ENCODE results near the gene LMO4. TPM values are rescaled to one million over a fixed set of nuclear protein-coding genes. Genes with fewer than 3 reads are reported as not detected.

The LMO4 gene
- total and polyA plus RNA-seq, 2 of the 13 experiments (the other 11 are each of a cell fraction or from before 2014, with no cell fraction given): 19.3 to 49.9 TPM

GRCh38 chr1:87328272-87329050 lies at the start of gene LMO4 (continued):
- TF ChIP-seq ZZZ3 (CRISPR knock-in tag; IDR thresholded peaks at IDR 0.05; ENCODE audit: borderline replicate concordance) (no peak), NONO (IDR thresholded peaks at IDR 0.05) (no peak), NONO (CRISPR knock-in tag; conservative IDR thresholded peaks at IDR 0.05) (no peak), ZC3H4 (CRISPR knock-in tag; IDR thresholded peaks at IDR 0.05; ENCODE audit: borderline replicate concordance) (no peak), ZNF777 (CRISPR knock-in tag; IDR thresholded peaks at IDR 0.05) (no peak), ATF7 (IDR thresholded peaks at IDR 0.05) (no peak), ATF7 (CRISPR knock-in tag; IDR thresholded peaks at IDR 0.05) (no peak), ZC3H13 (CRISPR knock-in tag; IDR thresholded peaks at IDR 0.05) (no peak; the same call in 1 of the 2 replicates), HNRNPL (IDR thresholded peaks at IDR 0.05; ENCODE audit: low read depth, low read length) (no peak), SP5 (CRISPR knock-in tag; IDR thresholded peaks at IDR 0.05; ENCODE audit: borderline replicate concordance, low read depth) (no peak), ATF4 (CRISPR knock-in tag; IDR thresholded peaks at IDR 0.05) (peak in 1 of 2 experiments; percentile 97; a peak in 2 of 4 replicates), CCAR2 (optimal IDR thresholded peaks at IDR 0.05; ENCODE audit: low read depth, low read length) (no peak), UBTF (CRISPR knock-in tag; IDR thresholded peaks at IDR 0.05) (peak; percentile 76), ZNF577 (CRISPR knock-in tag; IDR thresholded peaks at IDR 0.05; ENCODE audit: borderline replicate concordance, low read depth) (no peak), ZKSCAN5 (CRISPR knock-in tag; IDR thresholded peaks at IDR 0.05) (no peak), RXRA (CRISPR knock-in tag; IDR thresholded peaks at IDR 0.05) (no peak), HMGA1 (CRISPR knock-in tag; conservative IDR thresholded peaks at IDR 0.05) (no peak), ZNF264 (CRISPR knock-in tag; IDR thresholded peaks at IDR 0.05) (no peak), TEAD3 (CRISPR knock-in tag; optimal IDR thresholded peaks at IDR 0.05; ENCODE audit: borderline replicate concordance) (no peak), NFYB (CRISPR knock-in tag; IDR thresholded peaks at IDR 0.05) (peak; percentile 89), KMT2B (CRISPR knock-in tag; IDR thresholded peaks at IDR 0.05) (peak; percentile 45; the same call in 1 of the 2 replicates), AHR (CRISPR knock-in tag; IDR thresholded peaks at IDR 0.05) (no peak), ZNF225 (CRISPR knock-in tag; IDR thresholded peaks at IDR 0.05) (no peak), DRAP1 (CRISPR knock-in tag; IDR thresholded peaks at IDR 0.05) (peak; percentile 88), ZNF333 (CRISPR knock-in tag; IDR thresholded peaks at IDR 0.05; ENCODE audit: borderline replicate concordance) (no peak), HNF4G (IDR thresholded peaks at IDR 0.05; ENCODE audit: borderline replicate concordance, low read depth, low read length) (no peak), HNF4G (CRISPR knock-in tag; IDR thresholded peaks at IDR 0.05; ENCODE audit: borderline replicate concordance, low read depth) (no peak), ZNF878 (CRISPR knock-in tag; IDR thresholded peaks at IDR 0.05) (no peak), ZNF841 (CRISPR knock-in tag; IDR thresholded peaks at IDR 0.05; ENCODE audit: borderline replicate concordance) (no peak)
